Lower leg skin (tissue), 3 donors: ENCODE results near the gene LSMEM2.

ENCODE experiments used
- CTCF ChIP-seq, 3 donors: fragments of 450-650 bp; IDR thresholded peaks; one replicate each; pipeline ENCODE4 v1.5.1; 2016; ENCODE audit warnings: antibody characterized with exemption in 3 of 3, mild to moderate bottlenecking in 3 of 3, moderate library complexity in 2 of 3
- POLR2A ChIP-seq, 2 donors: fragments of 450-650 bp; IDR thresholded peaks; one replicate each; pipeline ENCODE4 v1.6.1; 2016 to 2017; ENCODE audit warnings: antibody characterized with exemption in 2 of 2, mild to moderate bottlenecking in 1 of 2, moderate library complexity in 1 of 2

- TF ChIP-seq CTCF (IDR thresholded peaks at IDR 0.05): no peak
- no peak for TF ChIP-seq POLR2A (IDR thresholded peaks at IDR 0.05)
Measured at GRCh38 chr3:50296721-50297383, 18.0 kb downstream of the LSMEM2 start.
